HepG2 (cell line): ENCODE results near the gene MXRA7. TPM values are rescaled to one million over a fixed set of nuclear protein-coding genes. Genes with fewer than 3 reads are reported as not detected.
A peak's percentile ranks its signal among the peaks of the same experiment; 100 is the strongest.

ENCODE experiments used
- ATAC-seq: fragments of 200-7000 bp; cut with Tn5 transposase; 3 replicates; pipeline ENCODE4 v1.9.1; 2020; ENCODE audit warnings: mild to moderate bottlenecking, moderate library complexity
- BruUV-seq: library from RNA; stranded (reverse); fragments of 400-500 nt; replicated peaks from 2 replicates; lab custom pipeline; 2021; lab: Mats Ljungman, UMichigan
- CTCF ChIA-PET: fragments of 300-600 bp; formaldehyde crosslinking; extraction: SDS; loops from one replicate; lab custom pipeline; 2021; ENCODE audit warnings: low total read pairs, inconsistent platforms, low intra/inter-chr PET ratio; lab: Yijun Ruan, JAX
- POLR2A ChIA-PET: fragments of 350-600 bp; sonication (Branson Sonifier 250); formaldehyde crosslinking; loops from one replicate; lab custom pipeline; 2020; ENCODE audit warnings: antibody characterized with exemption, inconsistent platforms; lab: Yijun Ruan, JAX
- DNase-seq: peaks from one replicate; pipeline ENCODE4 v3.0.0-alpha.2; 2015; ENCODE audit warnings: low spot score
- FAIRE-seq: peaks from 3 replicates; lab custom pipeline; 2011; peaks lifted over from hg19 to GRCh38; lab: Jason Lieb, UNC
- H2AFZ ChIP-seq: one replicate; pipeline ENCODE4 v1.6.1; 2011; ENCODE audit warnings: low read length, inconsistent platforms
- H3K27ac ChIP-seq: fragments of 300-600 bp; 3 replicates; pipeline ENCODE4 v1.8.0; 2011; ENCODE audit warnings: mixed run types, mild to moderate bottlenecking, mixed read lengths, low read length, inconsistent platforms; ENCODE audit not compliant: insufficient read depth; ENCODE audit errors: extremely low read length
- H3K27me3 ChIP-seq, 2 experiments: fragments of 200-600 bp in 1 of 2; 2 replicates in 1 of 2; 3 replicates in 1 of 2; pipeline versions ENCODE4 v1.6.0 to v1.8.0; 2011; ENCODE audit warnings: low read length in 2 of 2, mild to moderate bottlenecking in 2 of 2, moderate library complexity in 2 of 2, inconsistent platforms in 1 of 2; ENCODE audit not compliant: insufficient read depth in 2 of 2, control insufficient read depth in 1 of 2
- H3K36me3 ChIP-seq, 2 experiments: fragments of 200-600 bp in 1 of 2; replicated peaks in 1 of 2; 2 replicates in 1 of 2; 3 replicates in 1 of 2; pipeline versions ENCODE4 v1.5.1 to v1.8.0; 2011; ENCODE audit warnings: low read length in 2 of 2, inconsistent platforms in 1 of 2; ENCODE audit not compliant: insufficient read depth in 2 of 2, control insufficient read depth in 1 of 2
- H3K4me1 ChIP-seq: 2 replicates; pipeline ENCODE4 v1.5.1; 2012; ENCODE audit warnings: low read length, inconsistent platforms; ENCODE audit not compliant: insufficient read depth
- H3K4me2 ChIP-seq: 2 replicates; pipeline ENCODE4 v1.6.0; 2011; ENCODE audit warnings: low read depth, low read length, inconsistent platforms
- H3K4me3 ChIP-seq, 3 experiments: fragments of 200-600 bp in 1 of 3; sonication (generic), shearing (Covaris generic) in 1 of 3; replicated peaks in 1 of 3; 2 replicates each; pipeline ENCODE4 v1.5.1; 2011 to 2016; ENCODE audit warnings: low read length in 3 of 3, inconsistent platforms in 2 of 3, low read depth in 2 of 3, mild to moderate bottlenecking in 2 of 3, control low read depth in 1 of 3, mixed read lengths in 1 of 3; ENCODE audit not compliant: insufficient read depth in 1 of 3
- H3K79me2 ChIP-seq: one replicate; pipeline ENCODE4 v1.6.1; 2011; ENCODE audit warnings: low read length, inconsistent platforms; ENCODE audit not compliant: insufficient read depth
- H3K9ac ChIP-seq: 2 replicates; pipeline ENCODE4 v1.6.0; 2011; ENCODE audit warnings: mild to moderate bottlenecking, low read depth, low read length, inconsistent platforms; ENCODE audit not compliant: insufficient read depth
- H3K9me3 ChIP-seq: 2 replicates; pipeline ENCODE4 v1.5.1; 2012; ENCODE audit warnings: mild to moderate bottlenecking, low read length
- H4K20me1 ChIP-seq: 2 replicates; pipeline ENCODE4 v1.6.0; 2011; ENCODE audit warnings: inconsistent platforms, mild to moderate bottlenecking, low read length, moderate library complexity; ENCODE audit not compliant: insufficient read depth
- JUNB ChIP-seq: sonication (generic); formaldehyde crosslinking; IDR thresholded peaks from 2 replicates; pipeline ENCODE4 v1.8.0; 2022; ENCODE audit warnings: missing genetic modification reagents, mild to moderate bottlenecking, borderline replicate concordance
- KLF6 ChIP-seq: IDR thresholded peaks from 2 replicates; pipeline ENCODE4 v1.8.0; 2016; ENCODE audit warnings: missing biosample characterization, missing genetic modification reagents
- RERE ChIP-seq: IDR thresholded peaks from 2 replicates; pipeline ENCODE4 v1.6.1; 2016; ENCODE audit warnings: low read depth, missing genetic modification reagents, missing compliant biosample characterization
- SCMH1 ChIP-seq: sonication (generic); formaldehyde crosslinking; IDR thresholded peaks from 2 replicates; pipeline ENCODE4 v1.9.0; 2021; ENCODE audit warnings: missing genetic modification reagents, mild to moderate bottlenecking, borderline replicate concordance
- SIN3B ChIP-seq: fragments of 150-350 bp; IDR thresholded peaks from 2 replicates; pipeline ENCODE4 v1.6.1; 2014; ENCODE audit warnings: low read length
- SMAD3 ChIP-seq: sonication (generic); formaldehyde crosslinking; IDR thresholded peaks from 2 replicates; pipeline ENCODE4 v1.4.0; 2020; ENCODE audit warnings: missing genetic modification reagents
- SMAD9 ChIP-seq: sonication (generic); formaldehyde crosslinking; IDR thresholded peaks from 2 replicates; pipeline ENCODE4 v1.5.1; 2020; ENCODE audit warnings: mild to moderate bottlenecking, missing genetic modification reagents
- THAP7 ChIP-seq: sonication (generic); formaldehyde crosslinking; IDR thresholded peaks from 2 replicates; pipeline ENCODE4 v1.8.1; 2023; ENCODE audit warnings: mild to moderate bottlenecking, missing genetic modification reagents
- ZFX ChIP-seq: sonication (generic); formaldehyde crosslinking; IDR thresholded peaks from 2 replicates; pipeline ENCODE4 v1.4.0; 2020; ENCODE audit warnings: mild to moderate bottlenecking, low read depth, missing genetic modification reagents, moderate library complexity
- ZKSCAN5 ChIP-seq: sonication (generic); formaldehyde crosslinking; IDR thresholded peaks from 2 replicates; pipeline ENCODE4 v1.5.1; 2020; ENCODE audit warnings: mild to moderate bottlenecking, missing genetic modification reagents
- ZMYM3 ChIP-seq: sonication (generic); formaldehyde crosslinking; IDR thresholded peaks from 2 replicates; pipeline ENCODE4 v1.5.1; 2020; ENCODE audit warnings: mild to moderate bottlenecking, missing genetic modification reagents
- ZNF543 ChIP-seq: sonication (generic); formaldehyde crosslinking; IDR thresholded peaks from 2 replicates; pipeline ENCODE4 v1.4.0; 2020; ENCODE audit warnings: mild to moderate bottlenecking, missing genetic modification reagents
- ZNF652 ChIP-seq: IDR thresholded peaks from 2 replicates; pipeline ENCODE4 v1.6.1; 2016; ENCODE audit warnings: low read depth, borderline replicate concordance
- ZNF674 ChIP-seq: sonication (generic); formaldehyde crosslinking; IDR thresholded peaks from 2 replicates; pipeline ENCODE4 v1.5.0; 2020; ENCODE audit warnings: low read depth, mild to moderate bottlenecking, missing genetic modification reagents
- ZNF770 ChIP-seq: sonication (generic); formaldehyde crosslinking; IDR thresholded peaks from 2 replicates; pipeline ENCODE4 v1.5.0; 2020; ENCODE audit warnings: mild to moderate bottlenecking, missing genetic modification reagents
- ZSCAN31 ChIP-seq: sonication (generic); formaldehyde crosslinking; IDR thresholded peaks from 2 replicates; pipeline ENCODE4 v1.5.0; 2020; ENCODE audit warnings: low read depth, mild to moderate bottlenecking, missing genetic modification reagents
- WGBS: methylation state at CpG from one replicate; pipeline ENCODE4 v1.1.6; 2017; ENCODE audit warnings: low lambda C conversion rate; 5-methylcytosine and 5-hydroxymethylcytosine counted together
- in situ Hi-C: cut with HindIII; loops from 2 replicates; pipeline ENCODE4 v1.10.0; 2017; ENCODE audit warnings: low pct_unique_long_range_greater_than_20kb; ENCODE audit not compliant: extremely low pct_ligation_motif_present
- intact Hi-C: fragments of 100-400 bp; cut with micrococcal nuclease; formaldehyde crosslinking; loops from one replicate; pipeline ENCODE4 v1.10.0; 2022; ENCODE audit not compliant: unreplicated experiment
- polyA plus RNA-seq, 8 experiments: library from polyadenylated mRNA; depleted of rRNA in 3 of 8; stranded (reverse) in 7 of 8; unstranded in 1 of 8; fragments of >200 nt; fragmentation: Illumina TruSeq in 4 of 8; extraction: Trizol in 4 of 8; gene quantifications; 2 replicates each; pipeline versions ENCODE4 v1.2.1 to v1.2.3, GENCODE V29; 2011 to 2016; ENCODE audit warnings: low read depth in 4 of 8, missing spikeins in 1 of 8, mixed read lengths in 1 of 8; ENCODE audit not compliant: insufficient read depth in 1 of 8
- total RNA-seq, 5 experiments: library from RNA; depleted of rRNA; stranded (reverse); fragments of >200 nt; fragmentation: Illumina TruSeq; extraction: Trizol; gene quantifications; 2 replicates each; pipeline ENCODE4 v1.2.3, GENCODE V29; 2016; ENCODE audit warnings: low read depth in 1 of 5

The MXRA7 gene
- total and polyA plus RNA-seq, 2 of the 13 experiments (the other 11 are each of a cell fraction or from before 2014, with no cell fraction given), result 44.8 to 112 TPM

- no TSS peak for BruUV-seq
- Histone ChIP-seq H3K9ac (no peak overlapping the region), H4K20me1 (peaks cover 4% of the 10 kb centered on the region), H3K79me2 (peaks cover 36% of the 10 kb centered on the region), H2AFZ (no peak overlapping the region), H3K36me3 (peaks cover 34 to 67% of the 10 kb centered on the region in 2 experiments), H3K4me2 (peak overlapping the region; percentile 31; the same call in 1 of the 2 replicates), H3K27ac (no peak overlapping the region), H3K9me3 (no peaks in the 10 kb centered on the region), H3K27me3 (no peaks in the 10 kb centered on the region), H3K4me1 (peaks cover 43% of the 10 kb centered on the region), H3K4me3 (no peak overlapping the region)
- WGBS, result 97% methylated on average over 8 of the region's 8 CpGs
- ATAC-seq (no peak), DNase-seq (no peak), FAIRE-seq (no peak)
- intact Hi-C loops (no loop called here), in situ Hi-C loops (no loop called here)
- ChIA-PET POLR2A (interaction anchor here (1.2 kb wide), 1 partner anchor 14 kb away, joined by 3 read pairs; no protein-coding TSS in a partner anchor), CTCF (no interaction called here)
- TF ChIP-seq KLF6 (no peak), ZKSCAN5 (CRISPR knock-in tag) (no peak), SMAD3 (no peak), ZNF652 (CRISPR knock-in tag) (no peak), THAP7 (CRISPR knock-in tag) (no peak), ZNF674 (CRISPR knock-in tag) (no peak), SMAD9 (CRISPR knock-in tag) (no peak), SCMH1 (CRISPR knock-in tag) (no peak), RERE (no peak), JUNB (CRISPR knock-in tag) (no peak), ZNF770 (CRISPR knock-in tag) (peak; percentile 82; the same call in 1 of the 2 replicates), ZNF543 (CRISPR knock-in tag) (no peak), ZFX (CRISPR knock-in tag) (no peak), ZMYM3 (CRISPR knock-in tag) (no peak), SIN3B (no peak), ZSCAN31 (CRISPR knock-in tag) (0 out of 2 replicates have a peak, but pooled peaks have one; percentile 45)
Observed at GRCh38 chr17:76722279-76722678, 11.5 kb upstream of the MXRA7 start.
